ENCODE results near the gene APOA5. TPM values are rescaled to one million over a fixed set of nuclear protein-coding genes. Genes with fewer than 3 reads are reported as not detected.

The APOA5 gene
- total and polyA plus RNA-seq, 2 of the 13 experiments (the other 11 are each of a cell fraction or from before 2014, with no cell fraction given), result 44.0 to 49.1 TPM

DNA sequence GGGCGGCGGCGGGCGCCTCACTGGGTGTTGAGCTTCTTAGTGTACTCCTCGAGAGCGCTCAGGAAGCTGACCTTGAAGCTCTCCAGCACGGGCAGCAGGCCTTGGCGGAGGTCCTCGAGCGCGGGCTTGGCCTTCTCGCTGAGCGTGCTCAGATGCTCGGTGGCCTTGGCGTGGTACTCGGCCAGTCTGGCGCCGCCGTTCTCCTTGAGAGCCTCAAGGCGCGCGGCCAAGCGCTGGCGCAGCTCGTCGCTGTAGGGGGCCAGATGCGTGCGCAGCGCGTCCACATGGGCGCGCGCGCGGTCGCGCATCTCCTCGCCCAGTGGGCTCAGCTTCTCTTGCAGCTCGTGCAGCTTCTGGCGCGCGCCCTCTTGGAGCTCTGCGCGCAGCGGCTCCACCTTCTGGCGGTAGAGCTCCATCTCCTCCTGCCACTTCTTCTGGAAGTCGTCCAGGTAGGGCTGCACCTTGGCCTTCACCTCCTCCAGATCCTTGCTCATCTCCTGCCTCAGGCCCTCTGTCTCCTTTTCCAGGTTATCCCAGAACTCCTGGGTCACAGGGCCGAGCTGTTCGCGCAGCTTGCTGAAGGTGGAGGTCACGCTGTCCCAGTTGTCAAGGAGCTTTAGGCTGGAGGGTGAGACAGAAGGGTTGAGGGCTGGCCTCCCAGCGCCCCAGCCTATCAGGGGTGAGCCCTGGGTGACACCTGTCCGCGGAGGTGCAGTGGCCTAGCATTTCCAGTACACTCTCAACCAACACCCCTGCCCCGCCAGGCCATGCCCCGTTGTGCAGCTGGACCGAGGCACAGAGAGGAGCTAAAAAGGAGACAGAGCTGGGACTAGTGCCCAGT, 44.3 kb upstream of the APOA5 start (continued):
- TF ChIP-seq ZBTB40 (IDR thresholded peaks at IDR 0.05), result no peak
- no peak; the same call in 1 of the 2 replicates for TF ChIP-seq ZBTB40 (CRISPR knock-in tag; IDR thresholded peaks at IDR 0.05)
- TF ChIP-seq ZNF749 (CRISPR knock-in tag; IDR thresholded peaks at IDR 0.05; ENCODE audit: borderline replicate concordance), result no peak; the same call in 1 of the 2 replicates
- TF ChIP-seq ATF7-NPFF (CRISPR knock-in tag; IDR thresholded peaks at IDR 0.05; ENCODE audit: low read depth), result peak; percentile 57
- TF ChIP-seq ZFYVE20 (CRISPR knock-in tag; IDR thresholded peaks at IDR 0.05; ENCODE audit: borderline replicate concordance, low read depth), result no peak
- TF ChIP-seq, protein P1, sequence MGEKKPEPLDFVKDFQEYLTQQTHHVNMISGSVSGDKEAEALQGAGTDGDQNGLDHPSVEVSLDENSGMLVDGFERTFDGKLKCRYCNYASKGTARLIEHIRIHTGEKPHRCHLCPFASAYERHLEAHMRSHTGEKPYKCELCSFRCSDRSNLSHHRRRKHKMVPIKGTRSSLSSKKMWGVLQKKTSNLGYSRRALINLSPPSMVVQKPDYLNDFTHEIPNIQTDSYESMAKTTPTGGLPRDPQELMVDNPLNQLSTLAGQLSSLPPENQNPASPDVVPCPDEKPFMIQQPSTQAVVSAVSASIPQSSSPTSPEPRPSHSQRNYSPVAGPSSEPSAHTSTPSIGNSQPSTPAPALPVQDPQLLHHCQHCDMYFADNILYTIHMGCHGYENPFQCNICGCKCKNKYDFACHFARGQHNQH (CRISPR knock-in tag; IDR thresholded peaks at IDR 0.05), result no peak
- no peak for TF ChIP-seq TRAFD1 (CRISPR knock-in tag; IDR thresholded peaks at IDR 0.05; ENCODE audit: borderline replicate concordance)
- 0 out of 2 replicates have a peak, but pooled peaks have one; percentile 13 for TF ChIP-seq ZNF350 (CRISPR knock-in tag; IDR thresholded peaks at IDR 0.05; ENCODE audit: borderline replicate concordance, low read depth)
- TF ChIP-seq SRF (IDR thresholded peaks at IDR 0.05; ENCODE audit: low read depth, low read length), result no peak
- TF ChIP-seq, protein P2, sequence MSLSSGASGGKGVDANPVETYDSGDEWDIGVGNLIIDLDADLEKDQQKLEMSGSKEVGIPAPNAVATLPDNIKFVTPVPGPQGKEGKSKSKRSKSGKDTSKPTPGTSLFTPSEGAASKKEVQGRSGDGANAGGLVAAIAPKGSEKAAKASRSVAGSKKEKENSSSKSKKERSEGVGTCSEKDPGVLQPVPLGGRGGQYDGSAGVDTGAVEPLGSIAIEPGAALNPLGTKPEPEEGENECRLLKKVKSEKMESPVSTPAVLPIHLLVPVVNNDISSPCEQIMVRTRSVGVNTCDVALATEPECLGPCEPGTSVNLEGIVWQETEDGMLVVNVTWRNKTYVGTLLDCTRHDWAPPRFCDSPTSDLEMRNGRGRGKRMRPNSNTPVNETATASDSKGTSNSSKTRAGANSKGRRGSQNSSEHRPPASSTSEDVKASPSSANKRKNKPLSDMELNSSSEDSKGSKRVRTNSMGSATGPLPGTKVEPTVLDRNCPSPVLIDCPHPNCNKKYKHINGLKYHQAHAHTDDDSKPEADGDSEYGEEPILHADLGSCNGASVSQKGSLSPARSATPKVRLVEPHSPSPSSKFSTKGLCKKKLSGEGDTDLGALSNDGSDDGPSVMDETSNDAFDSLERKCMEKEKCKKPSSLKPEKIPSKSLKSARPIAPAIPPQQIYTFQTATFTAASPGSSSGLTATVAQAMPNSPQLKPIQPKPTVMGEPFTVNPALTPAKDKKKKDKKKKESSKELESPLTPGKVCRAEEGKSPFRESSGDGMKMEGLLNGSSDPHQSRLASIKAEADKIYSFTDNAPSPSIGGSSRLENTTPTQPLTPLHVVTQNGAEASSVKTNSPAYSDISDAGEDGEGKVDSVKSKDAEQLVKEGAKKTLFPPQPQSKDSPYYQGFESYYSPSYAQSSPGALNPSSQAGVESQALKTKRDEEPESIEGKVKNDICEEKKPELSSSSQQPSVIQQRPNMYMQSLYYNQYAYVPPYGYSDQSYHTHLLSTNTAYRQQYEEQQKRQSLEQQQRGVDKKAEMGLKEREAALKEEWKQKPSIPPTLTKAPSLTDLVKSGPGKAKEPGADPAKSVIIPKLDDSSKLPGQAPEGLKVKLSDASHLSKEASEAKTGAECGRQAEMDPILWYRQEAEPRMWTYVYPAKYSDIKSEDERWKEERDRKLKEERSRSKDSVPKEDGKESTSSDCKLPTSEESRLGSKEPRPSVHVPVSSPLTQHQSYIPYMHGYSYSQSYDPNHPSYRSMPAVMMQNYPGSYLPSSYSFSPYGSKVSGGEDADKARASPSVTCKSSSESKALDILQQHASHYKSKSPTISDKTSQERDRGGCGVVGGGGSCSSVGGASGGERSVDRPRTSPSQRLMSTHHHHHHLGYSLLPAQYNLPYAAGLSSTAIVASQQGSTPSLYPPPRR (CRISPR knock-in tag; IDR thresholded peaks at IDR 0.05; ENCODE audit: borderline replicate concordance), result no peak

All from HepG2 (cell line).